Lower leg skin (tissue), 4 donors: Measurements from ENCODE around the gene MAST4. TPM values are rescaled to one million over a fixed set of nuclear protein-coding genes. Genes with fewer than 3 reads are reported as not detected.

ENCODE experiments used
- DNase-seq, 2 donors: peaks; one replicate each; pipeline ENCODE4 v3.0.0-alpha.2; 2019; ENCODE audit warnings: low spot score in 2 of 2
- H3K4me3 ChIP-seq: fragments of 200-600 bp; sonication (generic); 2 replicates; pipeline ENCODE4 v1.5.1; 2017; ENCODE audit warnings: mild to moderate bottlenecking, low read depth; ENCODE audit not compliant: poor library complexity, severe bottlenecking
- POLR2A ChIP-seq, 2 donors: fragments of 450-650 bp; IDR thresholded peaks; one replicate each; pipeline ENCODE4 v1.6.1; 2016 to 2017; ENCODE audit warnings: antibody characterized with exemption in 2 of 2, mild to moderate bottlenecking in 1 of 2, moderate library complexity in 1 of 2
- WGBS, 2 donors: methylation state at CpG; one replicate each; pipeline ENCODE4 v1.1.5; 2018; 5-methylcytosine and 5-hydroxymethylcytosine counted together
- intact Hi-C: fragments of 100-400 bp; cut with DNase I; formaldehyde crosslinking; loops from one replicate; pipeline ENCODE4 v1.15.0; 2023; ENCODE audit warnings: low total_unique reads
- total RNA-seq, 4 donors: library from RNA; depleted of rRNA; stranded (reverse); fragments of >200 nt; gene quantifications; one replicate each; pipeline ENCODE4 v1.1.0, GENCODE V29; 2016
- TF ChIP-seq, protein P1 (sequence below), 3 donors: fragments of 450-650 bp; IDR thresholded peaks; one replicate each; pipeline ENCODE4 v1.5.1; 2016; ENCODE audit warnings: antibody characterized with exemption in 3 of 3, mild to moderate bottlenecking in 3 of 3, moderate library complexity in 2 of 3

The MAST4 gene
- total RNA-seq, 4 donors from 2014 or later: 49.0 to 109 (median 55.5) TPM

DNA sequence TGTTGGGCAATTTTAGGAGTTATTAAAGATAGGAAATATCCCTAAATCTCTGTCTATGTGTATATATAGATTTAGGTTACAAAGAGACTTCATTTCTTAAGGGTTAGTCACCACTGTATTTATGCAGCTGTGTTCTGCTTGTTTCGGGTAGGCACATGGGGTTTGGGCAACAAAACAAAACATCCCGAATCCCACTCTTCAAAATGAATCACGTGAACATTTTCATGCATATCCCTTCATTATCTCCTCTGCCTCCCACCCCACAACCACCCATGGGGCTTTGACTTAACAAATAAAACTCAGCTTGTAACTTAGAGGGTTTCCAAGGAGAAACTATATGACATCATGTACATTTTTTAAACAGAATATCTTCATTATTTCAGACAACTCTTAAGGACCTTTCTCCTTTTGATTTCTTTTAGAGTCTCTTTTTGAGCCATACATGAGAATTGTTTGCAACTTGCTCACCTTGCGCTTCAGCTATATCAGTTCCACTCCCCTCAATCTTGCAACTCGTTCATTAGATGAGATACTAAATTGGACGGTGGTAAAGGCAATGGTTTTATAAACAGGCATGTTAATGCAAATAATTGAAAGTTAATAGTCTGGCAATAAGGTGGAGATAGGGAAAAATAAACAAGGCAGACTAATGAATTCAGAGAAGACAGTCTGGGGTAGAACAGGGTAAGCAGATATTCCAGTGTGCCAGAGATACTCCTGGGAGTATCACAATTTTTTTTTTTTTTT is 463.7 kb downstream of the MAST4 start:
- no peak overlapping the region for H3K4me3 ChIP-seq
- WGBS, 2 donors: 65 to 66% methylated on average over 6 of the region's 6 CpGs
- no peak for TF ChIP-seq POLR2A (IDR thresholded peaks at IDR 0.05)
- TF ChIP-seq, protein P1, sequence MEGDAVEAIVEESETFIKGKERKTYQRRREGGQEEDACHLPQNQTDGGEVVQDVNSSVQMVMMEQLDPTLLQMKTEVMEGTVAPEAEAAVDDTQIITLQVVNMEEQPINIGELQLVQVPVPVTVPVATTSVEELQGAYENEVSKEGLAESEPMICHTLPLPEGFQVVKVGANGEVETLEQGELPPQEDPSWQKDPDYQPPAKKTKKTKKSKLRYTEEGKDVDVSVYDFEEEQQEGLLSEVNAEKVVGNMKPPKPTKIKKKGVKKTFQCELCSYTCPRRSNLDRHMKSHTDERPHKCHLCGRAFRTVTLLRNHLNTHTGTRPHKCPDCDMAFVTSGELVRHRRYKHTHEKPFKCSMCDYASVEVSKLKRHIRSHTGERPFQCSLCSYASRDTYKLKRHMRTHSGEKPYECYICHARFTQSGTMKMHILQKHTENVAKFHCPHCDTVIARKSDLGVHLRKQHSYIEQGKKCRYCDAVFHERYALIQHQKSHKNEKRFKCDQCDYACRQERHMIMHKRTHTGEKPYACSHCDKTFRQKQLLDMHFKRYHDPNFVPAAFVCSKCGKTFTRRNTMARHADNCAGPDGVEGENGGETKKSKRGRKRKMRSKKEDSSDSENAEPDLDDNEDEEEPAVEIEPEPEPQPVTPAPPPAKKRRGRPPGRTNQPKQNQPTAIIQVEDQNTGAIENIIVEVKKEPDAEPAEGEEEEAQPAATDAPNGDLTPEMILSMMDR (IDR thresholded peaks at IDR 0.05): no peak
- no peak for DNase-seq
- intact Hi-C loops: no loop called here

DNA sequence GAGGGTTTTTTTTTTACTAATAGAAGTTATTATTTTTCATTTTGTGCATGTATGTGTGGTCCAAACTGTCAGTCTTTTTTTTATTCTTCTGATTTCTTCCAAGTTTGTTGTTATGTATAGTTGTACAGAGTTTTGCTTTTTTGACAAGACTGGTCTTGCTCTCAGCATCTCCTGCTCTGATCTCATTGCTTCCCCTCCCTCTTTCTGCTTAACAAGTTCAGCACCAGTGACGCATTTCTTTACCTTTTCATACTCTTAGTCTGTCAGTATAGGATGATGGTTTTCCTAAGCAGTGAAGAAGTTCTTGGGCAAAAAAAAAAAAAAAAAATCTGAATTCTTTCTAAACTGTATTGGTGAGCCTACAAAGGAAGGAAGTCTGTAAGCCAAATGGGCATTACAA is 465.3 kb downstream of the MAST4 start:
- no peak overlapping the region for H3K4me3 ChIP-seq
- intact Hi-C loops: no loop called here
- DNase-seq: no peak
- no peak for TF ChIP-seq POLR2A (IDR thresholded peaks at IDR 0.05)
- TF ChIP-seq, protein P1 (IDR thresholded peaks at IDR 0.05): no peak
- 50 to 56% methylated on average over 1 of the region's 1 CpG for WGBS, 2 donors

DNA sequence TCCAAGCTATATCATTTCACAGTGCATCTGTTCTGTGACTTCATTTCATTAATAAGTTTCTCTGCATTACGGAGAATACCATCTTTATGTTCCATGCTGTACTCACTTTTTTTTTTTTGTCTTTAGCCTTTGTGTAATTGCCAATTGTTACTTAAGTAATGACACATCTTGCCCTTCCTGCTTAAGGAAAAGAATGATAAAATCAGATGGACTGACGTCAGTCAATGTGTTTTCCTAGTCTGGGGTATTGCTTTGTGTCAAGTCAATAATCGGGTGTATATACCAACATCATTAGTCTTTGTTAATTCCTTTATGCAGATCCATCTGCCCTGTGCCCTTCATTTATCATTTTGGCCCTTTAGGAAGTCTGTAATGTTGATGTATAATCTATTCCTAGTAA is 466.9 kb downstream of the MAST4 start:
- no peak for DNase-seq
- intact Hi-C loops: no loop called here
- TF ChIP-seq, protein P1 (IDR thresholded peaks at IDR 0.05): no peak
- TF ChIP-seq POLR2A (IDR thresholded peaks at IDR 0.05): no peak
- H3K4me3 ChIP-seq: no peak overlapping the region
- WGBS, 2 donors: 65 to 68% methylated on average over 3 of the region's 3 CpGs

DNA sequence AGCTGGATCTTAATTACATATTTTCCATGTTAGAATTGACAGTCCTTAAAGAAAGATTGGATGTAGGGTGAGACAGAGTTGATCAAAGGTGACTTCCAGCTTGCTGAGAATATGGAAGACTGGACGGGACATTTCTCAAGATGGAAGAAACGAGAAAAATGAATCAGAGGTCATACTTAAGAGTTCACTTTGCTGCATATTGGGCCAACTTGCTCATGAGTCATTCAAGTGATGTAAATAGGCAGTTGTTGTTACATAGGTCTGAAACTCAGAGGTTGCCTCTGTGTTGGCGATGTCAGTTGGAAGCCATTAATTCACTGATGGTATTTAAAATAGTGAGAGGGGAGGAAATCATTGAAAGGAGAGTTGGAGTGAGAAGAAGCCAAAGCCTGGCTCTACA is 467.6 kb downstream of the MAST4 start:
- intact Hi-C loops: no loop called here
- DNase-seq: no peak
- no peak for TF ChIP-seq POLR2A (IDR thresholded peaks at IDR 0.05)
- TF ChIP-seq, protein P1 (IDR thresholded peaks at IDR 0.05): no peak
- 80 to 85% methylated on average over 3 of the region's 3 CpGs for WGBS, 2 donors
- H3K4me3 ChIP-seq: no peak overlapping the region

DNA sequence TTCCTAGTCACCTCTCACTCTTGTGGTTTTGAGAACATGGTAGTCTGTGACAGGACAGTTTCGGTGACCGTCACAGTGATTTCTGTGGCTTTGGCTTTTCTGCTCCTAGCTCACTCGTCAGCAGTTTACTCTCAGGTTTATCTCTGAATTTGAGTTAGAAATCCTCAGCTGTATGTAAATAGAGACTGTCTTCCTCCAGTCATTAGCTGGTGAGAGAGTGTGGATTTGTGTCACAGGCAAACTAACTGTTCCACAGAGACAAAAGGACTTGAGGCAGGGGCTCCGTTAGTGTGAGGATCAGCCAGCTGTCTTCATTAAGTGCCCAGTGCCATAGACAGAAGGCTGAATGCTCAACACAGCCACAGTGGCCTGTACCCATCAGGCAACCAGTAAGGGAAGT is 469.0 kb downstream of the MAST4 start:
- no peak for DNase-seq

More for the DNA sequence above, 469.0 kb downstream of the MAST4 start:
- TF ChIP-seq, protein P1 (IDR thresholded peaks at IDR 0.05): no peak
- no peak for TF ChIP-seq POLR2A (IDR thresholded peaks at IDR 0.05)
- intact Hi-C loops: no loop called here
- no peak overlapping the region for H3K4me3 ChIP-seq
- 88% methylated on average over 4 of the region's 4 CpGs for WGBS, 2 donors
